Measurements from ENCODE around the gene TEKT1. TPM values are rescaled to one million over a fixed set of nuclear protein-coding genes. Genes with fewer than 3 reads are reported as not detected.
"Not testable (repeated sequence)": the region's sequence is repeated elsewhere in the genome, so short reads cannot be mapped to it uniquely, and the experiment has no call there.

Gene TEKT1
- total RNA-seq, 2 donors from 2014 or later, result not detected

GRCh38 chr17:6830383-6830986 is 1.0 kb downstream of the TEKT1 start:
- no peak for DNase-seq
- intact Hi-C loops (cut with DNase I, micrococcal nuclease), result loop anchor here in 1 of 2 donors (10.0 kb wide), 1 partner anchor 156 kb away; no protein-coding TSS in a partner anchor
- no peak for ATAC-seq

GRCh38 chr17:6823011-6823442 is 8.5 kb downstream of the TEKT1 start:
- intact Hi-C loops (cut with DNase I, micrococcal nuclease), result no loop called here
- ATAC-seq (no peak), DNase-seq (no peak)

- intact Hi-C loops (cut with DNase I, micrococcal nuclease), result no loop called here
- ATAC-seq (no peak), DNase-seq (no peak)
These were observed 12.6 kb downstream of the TEKT1 start for GRCh38 chr17:6818938-6819337.

- DNase-seq; intact Hi-C loops (cut with DNase I, micrococcal nuclease); ATAC-seq: not testable (repeated sequence)
These were observed 15.2 kb downstream of the TEKT1 start for GRCh38 chr17:6816368-6816767.

- ATAC-seq (no peak), DNase-seq (no peak)
- intact Hi-C loops (cut with DNase I, micrococcal nuclease), result no loop called here
These were observed 15.8 kb downstream of the TEKT1 start for GRCh38 chr17:6815775-6816174.

GRCh38 chr17:6812295-6812694 is 19.2 kb downstream of the TEKT1 start:
- ATAC-seq (no peak), DNase-seq (no peak)
- intact Hi-C loops (cut with DNase I, micrococcal nuclease), result no loop called here

- DNase-seq (no peak), ATAC-seq (no peak)
- intact Hi-C loops (cut with DNase I, micrococcal nuclease), result no loop called here
These were observed 20.0 kb downstream of the TEKT1 start for GRCh38 chr17:6811510-6811909.

- intact Hi-C loops (cut with DNase I, micrococcal nuclease), result no loop called here
- no peak for DNase-seq
- ATAC-seq, result no peak
These were observed 31.0 kb downstream of the TEKT1 start for GRCh38 chr17:6800422-6801027.

GRCh38 chr17:6799738-6800137 is 31.8 kb downstream of the TEKT1 start:
- ATAC-seq (no peak), DNase-seq (no peak)
- intact Hi-C loops (cut with DNase I, micrococcal nuclease), result no loop called here

GRCh38 chr17:6797718-6798351 is 33.7 kb downstream of the TEKT1 start:
- DNase-seq (no peak), ATAC-seq (no peak)
- intact Hi-C loops (cut with DNase I, micrococcal nuclease), result no loop called here

- intact Hi-C loops (cut with DNase I, micrococcal nuclease), result no loop called here
- no peak for DNase-seq
- no peak for ATAC-seq
These were observed 34.5 kb downstream of the TEKT1 start for GRCh38 chr17:6796887-6797490.

GRCh38 chr17:6796017-6796886 is 35.3 kb downstream of the TEKT1 start:
- intact Hi-C loops (cut with DNase I, micrococcal nuclease), result no loop called here
- DNase-seq (no peak), ATAC-seq (no peak)

GRCh38 chr17:6793748-6794493 is 37.6 kb downstream of the TEKT1 start:
- DNase-seq (no peak), ATAC-seq (no peak)
- intact Hi-C loops (cut with DNase I, micrococcal nuclease), result no loop called here

- ATAC-seq (no peak), DNase-seq (no peak)
- intact Hi-C loops (cut with DNase I, micrococcal nuclease), result no loop called here
These were observed 42.4 kb downstream of the TEKT1 start for GRCh38 chr17:6789146-6789545.

- DNase-seq (no peak), ATAC-seq (no peak)
- intact Hi-C loops (cut with DNase I, micrococcal nuclease), result no loop called here
These were observed 44.3 kb downstream of the TEKT1 start for GRCh38 chr17:6787081-6787693.

GRCh38 chr17:6786618-6787017 is 44.9 kb downstream of the TEKT1 start:
- DNase-seq (no peak), ATAC-seq (no peak)
- intact Hi-C loops (cut with DNase I, micrococcal nuclease), result no loop called here

- no peak for ATAC-seq
- no peak for DNase-seq
- intact Hi-C loops (cut with DNase I, micrococcal nuclease), result no loop called here
These were observed 49.3 kb downstream of the TEKT1 start for GRCh38 chr17:6782244-6782643.

GRCh38 chr17:6780886-6781285 is 50.6 kb downstream of the TEKT1 start:
- ATAC-seq, result no peak
- no peak for DNase-seq
- intact Hi-C loops (cut with DNase I, micrococcal nuclease), result no loop called here
